Keratinocyte (primary cell): ENCODE measurements around the gene COCH. TPM values are rescaled to one million over a fixed set of nuclear protein-coding genes. Genes with fewer than 3 reads are reported as not detected.

Experiments used
- DNase-seq: peaks from one replicate; pipeline ENCODE4 v3.0.0-alpha.2; 2011; ENCODE audit warnings: low read depth, missing footprints, low spot score
- FAIRE-seq: peaks from 2 replicates; lab custom pipeline; 2011; peaks lifted over from hg19 to GRCh38; lab: Jason Lieb, UNC
- H2AFZ ChIP-seq: 2 replicates; pipeline ENCODE4 v1.6.0; 2012; ENCODE audit warnings: low read length, control low read depth, inconsistent platforms; ENCODE audit not compliant: control insufficient read depth
- H3K27ac ChIP-seq: 2 replicates; pipeline ENCODE4 v1.5.1; 2011; ENCODE audit warnings: low read length; ENCODE audit not compliant: control insufficient read depth, insufficient read depth
- H3K27me3 ChIP-seq: 3 replicates; pipeline ENCODE4 v1.6.0; 2011; ENCODE audit warnings: low read length; ENCODE audit not compliant: control insufficient read depth, insufficient read depth; ENCODE audit errors: extremely low read depth
- H3K36me3 ChIP-seq, 2 experiments: 2 replicates in 1 of 2; 3 replicates in 1 of 2; pipeline ENCODE4 v1.5.1; 2011; ENCODE audit warnings: low read length in 2 of 2, mild to moderate bottlenecking in 1 of 2; ENCODE audit not compliant: control insufficient read depth in 2 of 2, insufficient read depth in 2 of 2; ENCODE audit errors: extremely low read depth in 1 of 2
- H3K4me1 ChIP-seq: 3 replicates; pipeline ENCODE4 v1.5.1; 2011; ENCODE audit warnings: low read length; ENCODE audit not compliant: control insufficient read depth, insufficient read depth; ENCODE audit errors: extremely low read depth
- H3K4me2 ChIP-seq: 3 replicates; pipeline ENCODE4 v1.6.0; 2011; ENCODE audit warnings: low read depth, low read length; ENCODE audit not compliant: control insufficient read depth, insufficient read depth; ENCODE audit errors: extremely low read depth
- H3K4me3 ChIP-seq, 3 experiments: fragments of 200-600 bp in 1 of 3; sonication (generic) in 1 of 3; 2 replicates in 2 of 3; 3 replicates in 1 of 3; pipeline ENCODE4 v1.5.1; 2011 to 2016; ENCODE audit warnings: low read length in 3 of 3, mild to moderate bottlenecking in 3 of 3, control low read depth in 2 of 3, inconsistent platforms in 1 of 3, low read depth in 1 of 3, mixed read lengths in 1 of 3, mixed run types in 1 of 3, moderate library complexity in 1 of 3; ENCODE audit not compliant: control insufficient read depth in 2 of 3, insufficient read depth in 2 of 3; ENCODE audit errors: extremely low read depth in 1 of 3
- H3K79me2 ChIP-seq: 2 replicates; pipeline ENCODE4 v1.6.0; 2012; ENCODE audit warnings: low read length; ENCODE audit not compliant: control insufficient read depth, insufficient read depth
- H3K9ac ChIP-seq: 3 replicates; pipeline ENCODE4 v1.6.0; 2011; ENCODE audit warnings: low read length; ENCODE audit not compliant: control insufficient read depth, insufficient read depth; ENCODE audit errors: extremely low read depth
- H3K9me1 ChIP-seq: 3 replicates; pipeline ENCODE4 v1.6.0; 2011; ENCODE audit warnings: low read length; ENCODE audit not compliant: control insufficient read depth, insufficient read depth; ENCODE audit errors: extremely low read depth
- H3K9me3 ChIP-seq: 2 replicates; pipeline ENCODE4 v1.5.1; 2012; ENCODE audit warnings: low read depth, low read length; ENCODE audit not compliant: control insufficient read depth
- H4K20me1 ChIP-seq: 3 replicates; pipeline ENCODE4 v1.6.0; 2011; ENCODE audit warnings: low read length; ENCODE audit not compliant: control insufficient read depth, insufficient read depth; ENCODE audit errors: extremely low read depth
- EZH2 ChIP-seq: IDR thresholded peaks from one replicate; pipeline ENCODE4 v1.6.1; 2012; ENCODE audit warnings: inconsistent platforms, mild to moderate bottlenecking, low read length, moderate library complexity
- dilution Hi-C: fragments of 300-500 bp; cut with MboI; formaldehyde crosslinking; loops from one replicate; pipeline ENCODE4 v1.7.0; 2020; ENCODE audit warnings: low sequenced_read_pairs; ENCODE audit not compliant: extremely low pct_ligation_motif_present
- polyA minus RNA-seq, 3 experiments: library from RNA; depleted of rRNA, polyadenylated mRNA; stranded (reverse); fragments of >200 nt; gene quantifications; 1 replicate in 1 of 3; 2 replicates in 1 of 3; 3 replicates in 1 of 3; pipeline ENCODE4 v1.2.3, GENCODE V29; 2011
- polyA plus RNA-seq, 5 experiments: library from polyadenylated mRNA; depleted of rRNA in 3 of 5; stranded (reverse) in 3 of 5; stranded (forward) in 1 of 5; unstranded in 1 of 5; fragments of >200 nt; gene quantifications; 1 replicate in 1 of 5; 2 replicates in 3 of 5; 3 replicates in 1 of 5; pipeline versions ENCODE4 v1.2.1 to v1.2.3, GENCODE V29; 2011 to 2012; ENCODE audit warnings: missing spikeins in 2 of 5, low read depth in 1 of 5, low replicate concordance in 1 of 5
- TF ChIP-seq, protein P1 (sequence below), 3 experiments: IDR thresholded peaks in 1 of 3; conservative IDR thresholded peaks in 1 of 3; optimal IDR thresholded peaks in 1 of 3; 2 replicates in 2 of 3; 3 replicates in 1 of 3; pipeline versions ENCODE3 to v1.5.1; 2011; ENCODE audit warnings: low read length in 3 of 3, mild to moderate bottlenecking in 3 of 3, moderate library complexity in 2 of 3, control low read depth in 1 of 3, inconsistent platforms in 1 of 3; ENCODE audit not compliant: insufficient read depth in 2 of 3; ENCODE audit errors: extremely low read depth in 1 of 3

The COCH gene
- 0.03 TPM in 1 of 3 replicates, not detected in the others for polyA plus RNA-seq
- not detected for polyA plus RNA-seq (2011; ENCODE audit: low read depth)
- not detected in 2 replicates for polyA plus RNA-seq (2011; cell fraction: cytosol; rRNA removed)
- not detected in 2 replicates for polyA plus RNA-seq (2011; cell fraction: nucleus; rRNA removed)
- not detected in 2 replicates for polyA plus RNA-seq (2012; ENCODE audit: low replicate concordance)
- 0.19 TPM in 1 of 3 replicates, not detected in the others for polyA minus RNA-seq
- not detected for polyA minus RNA-seq (2011; cell fraction: cytosol; rRNA and poly(A)+ RNA removed)
- polyA minus RNA-seq (2011; cell fraction: nucleus; rRNA and poly(A)+ RNA removed): not detected in 2 replicates

GRCh38 chr14:30874120-30874998 is at the start of gene COCH:
Gene COCH, plus strand, starts transcription at chr14:30874559. Its CDS starts 380 bp downstream, at chr14:30874939.
- TF ChIP-seq, protein P1, sequence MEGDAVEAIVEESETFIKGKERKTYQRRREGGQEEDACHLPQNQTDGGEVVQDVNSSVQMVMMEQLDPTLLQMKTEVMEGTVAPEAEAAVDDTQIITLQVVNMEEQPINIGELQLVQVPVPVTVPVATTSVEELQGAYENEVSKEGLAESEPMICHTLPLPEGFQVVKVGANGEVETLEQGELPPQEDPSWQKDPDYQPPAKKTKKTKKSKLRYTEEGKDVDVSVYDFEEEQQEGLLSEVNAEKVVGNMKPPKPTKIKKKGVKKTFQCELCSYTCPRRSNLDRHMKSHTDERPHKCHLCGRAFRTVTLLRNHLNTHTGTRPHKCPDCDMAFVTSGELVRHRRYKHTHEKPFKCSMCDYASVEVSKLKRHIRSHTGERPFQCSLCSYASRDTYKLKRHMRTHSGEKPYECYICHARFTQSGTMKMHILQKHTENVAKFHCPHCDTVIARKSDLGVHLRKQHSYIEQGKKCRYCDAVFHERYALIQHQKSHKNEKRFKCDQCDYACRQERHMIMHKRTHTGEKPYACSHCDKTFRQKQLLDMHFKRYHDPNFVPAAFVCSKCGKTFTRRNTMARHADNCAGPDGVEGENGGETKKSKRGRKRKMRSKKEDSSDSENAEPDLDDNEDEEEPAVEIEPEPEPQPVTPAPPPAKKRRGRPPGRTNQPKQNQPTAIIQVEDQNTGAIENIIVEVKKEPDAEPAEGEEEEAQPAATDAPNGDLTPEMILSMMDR (optimal IDR thresholded peaks at IDR 0.05 in 1 of 3, IDR thresholded peaks at IDR 0.05 in 1 of 3, conservative IDR thresholded peaks at IDR 0.05 in 1 of 3; ENCODE audit: extremely low read depth in 1 of 3, insufficient read depth in 2 of 3, low read length in 3 of 3): peak in 1 of 3 experiments; percentile 9
- peak; percentile 79 for TF ChIP-seq EZH2
- H3K36me3 ChIP-seq: no peaks in the 10 kb centered on the region
- DNase-seq (no peak), FAIRE-seq (no peak)
- no peak within 1 kb of the TSS for H3K27ac ChIP-seq
- no peaks in the 10 kb centered on the region for H3K4me1 ChIP-seq
- no peaks in the 10 kb centered on the region for H4K20me1 ChIP-seq
- peak within 1 kb of the TSS; percentile 16 to 65 (median 37) for H3K4me3 ChIP-seq
- peaks cover 39% of the 10 kb centered on the region for H3K27me3 ChIP-seq
- H3K4me2 ChIP-seq: peak within 1 kb of the TSS; percentile 65
- H3K9me3 ChIP-seq: no peaks in the 10 kb centered on the region
- no peaks in the 10 kb centered on the region for H3K9me1 ChIP-seq
- dilution Hi-C loops: no loop called here
- no peaks in the 10 kb centered on the region for H3K79me2 ChIP-seq
- H3K9ac ChIP-seq: no peak within 1 kb of the TSS
- no peak within 1 kb of the TSS for H2AFZ ChIP-seq

- Histone ChIP-seq H3K9ac (no peak overlapping the region), H2AFZ (no peak overlapping the region), H4K20me1 (no peaks in the 10 kb centered on the region), H3K36me3 (no peaks in the 10 kb centered on the region), H3K9me3 (peaks cover 2% of the 10 kb centered on the region), H3K27me3 (no peaks in the 10 kb centered on the region), H3K79me2 (no peaks in the 10 kb centered on the region), H3K4me2 (no peak overlapping the region), H3K4me1 (no peaks in the 10 kb centered on the region), H3K9me1 (no peaks in the 10 kb centered on the region), H3K27ac (no peak overlapping the region), H3K4me3 (no peak overlapping the region)
- dilution Hi-C loops: no loop called here
- no peak for DNase-seq
- no peak for TF ChIP-seq EZH2
- TF ChIP-seq, protein P1 (optimal IDR thresholded peaks at IDR 0.05 in 1 of 3, IDR thresholded peaks at IDR 0.05 in 1 of 3, conservative IDR thresholded peaks at IDR 0.05 in 1 of 3; ENCODE audit: extremely low read depth in 1 of 3, insufficient read depth in 2 of 3, low read length in 3 of 3): no peak
- FAIRE-seq: no peak
Observed at GRCh38 chr14:30826070-30826469, 48.3 kb upstream of the COCH start.
